Motor neuron (in vitro differentiated cells): ENCODE results near the gene PWP1. TPM values are rescaled to one million over a fixed set of nuclear protein-coding genes. Genes with fewer than 3 reads are reported as not detected.

Experiments used
- ATAC-seq, 8 experiments: fragments of 200-7000 bp; cut with Tn5 transposase; replicated peaks in 6 of 8; 2 replicates each; pipeline ENCODE4 v1.8.0; 2021; ENCODE audit warnings: mild to moderate bottlenecking in 8 of 8, moderate library complexity in 8 of 8
- H3K27ac ChIP-seq, 2 donors: fragments of 250-450 bp; sonication (Bioruptor Pico); 2 replicates each; pipeline ENCODE4 v1.9.0; 2021; ENCODE audit warnings: antibody characterized with exemption in 2 of 2, mild to moderate bottlenecking in 2 of 2, moderate library complexity in 1 of 2
- H3K4me1 ChIP-seq, 2 donors: fragments of 250-450 bp; sonication (Bioruptor Pico); replicated peaks in 1 of 2; 2 replicates each; pipeline ENCODE4 v1.6.1; 2021; ENCODE audit warnings: antibody characterized with exemption in 2 of 2, mild to moderate bottlenecking in 2 of 2, moderate library complexity in 1 of 2
- H3K4me3 ChIP-seq, 5 donors: fragments of 250-450 bp; sonication (Bioruptor Pico); 2 replicates each; pipeline ENCODE4 v1.9.0; 2021; ENCODE audit warnings: antibody characterized with exemption in 5 of 5, mild to moderate bottlenecking in 5 of 5, moderate library complexity in 4 of 5
- WGBS, 10 experiments: fragments of 450-650 bp; shearing (Covaris generic); methylation state at CpG; one replicate each; pipeline ENCODE4 v1.0.0; 2022; 5-methylcytosine and 5-hydroxymethylcytosine counted together
- in situ Hi-C, 9 experiments: fragments of 400-800 bp; cut with MboI; loops; one replicate each; pipeline ENCODE4 v1.15.0; 2021; ENCODE audit warnings: low sequenced_read_pairs in 9 of 9, low pct_unique_long_range_greater_than_20kb in 2 of 9; ENCODE audit not compliant: unreplicated experiment in 9 of 9
- total RNA-seq, 8 experiments: library from RNA; unstranded; fragments of 300-600 nt; gene quantifications; 2 replicates each; pipeline versions ENCODE4 v1.2.3 to v1.2.4, GENCODE V29; 2022

PWP1 gene
- 10 to 100 TPM; 27.5 to 46.4 (median 39.4) TPM for total RNA-seq

- in situ Hi-C loops, result loop anchor here in 7 of 9 experiments (25.0 kb wide), 1 partner anchor 202 kb away; no protein-coding TSS in a partner anchor
- peaks cover 8 to 9% of the 10 kb centered on the region in 2 donors for H3K4me1 ChIP-seq
- peak within 1 kb of the TSS; percentile 80 to 87 for H3K27ac ChIP-seq
- 0 to 1% (median 0%) methylated on average over 1 to 14 of the region's 51 CpGs for WGBS, 10 experiments
- peak within 1 kb of the TSS; percentile 57 to 74 (median 62) for H3K4me3 ChIP-seq
- peak; percentile 86 to 97 (median 95) for ATAC-seq
Observed at GRCh38 chr12:107685360-107686248, at the start of gene PWP1. Gene PWP1, plus strand, starts transcription at chr12:107685799. Its CDS starts 101 bp downstream, at chr12:107685900.

- in situ Hi-C loops, result no loop called here
Observed at GRCh38 chr12:107641154-107641553, 44.4 kb upstream of the PWP1 start.

GRCh38 chr12:107642240-107642639 is 43.4 kb upstream of the PWP1 start:
- ATAC-seq, result no peak
- H3K4me1 ChIP-seq, result peaks cover 3 to 13% of the 10 kb centered on the region in 2 donors
- in situ Hi-C loops, result no loop called here
- no peak overlapping the region for H3K4me3 ChIP-seq
- H3K27ac ChIP-seq, result no peak overlapping the region
- 50 to 100% (median 74%) methylated on average over 1 to 5 of the region's 5 CpGs; no CpG with 5 or more reads in 4 of the 10 experiments for WGBS, 10 experiments

More at GRCh38 chr12:107641154-107641553, 44.4 kb upstream of the PWP1 start:
- no peak for ATAC-seq
- H3K27ac ChIP-seq, result no peak overlapping the region
- H3K4me3 ChIP-seq, result no peak overlapping the region
- peaks cover 3 to 10% of the 10 kb centered on the region in 2 donors for H3K4me1 ChIP-seq

GRCh38 chr12:107645630-107646333 is 39.8 kb upstream of the PWP1 start:
- H3K4me1 ChIP-seq, result peaks cover 3 to 13% of the 10 kb centered on the region in 2 donors
- peak in 5 of 8 experiments; percentile 45 to 76 (median 52) for ATAC-seq
- H3K4me3 ChIP-seq, result no peak overlapping the region
- in situ Hi-C loops, result no loop called here
- WGBS, 10 experiments, result 12 to 85% (median 21%) methylated on average over 2 to 13 of the region's 27 CpGs; no CpG with 5 or more reads in 2 of the 10 experiments
- H3K27ac ChIP-seq, result no peak overlapping the region

- in situ Hi-C loops, result no loop called here
- 30 to 87% (median 80%) methylated on average over 2 to 6 of the region's 7 CpGs; no CpG with 5 or more reads in 5 of the 10 experiments for WGBS, 10 experiments
- H3K27ac ChIP-seq, result no peak overlapping the region
- H3K4me1 ChIP-seq, result peaks cover 3 to 13% of the 10 kb centered on the region in 2 donors
- no peak for ATAC-seq
- no peak overlapping the region for H3K4me3 ChIP-seq
Observed at GRCh38 chr12:107646436-107646835, 39.2 kb upstream of the PWP1 start.

GRCh38 chr12:107649661-107650061 is 35.9 kb upstream of the PWP1 start:
- H3K4me1 ChIP-seq, result peaks cover 3 to 13% of the 10 kb centered on the region in 2 donors
- no peak overlapping the region for H3K4me3 ChIP-seq
- WGBS, 10 experiments, result 0 to 62% methylated on average over 2 to 3 of the region's 4 CpGs; no CpG with 5 or more reads in 8 of the 10 experiments
- peak in 1 of 8 experiments; percentile 26 for ATAC-seq
- in situ Hi-C loops, result no loop called here
- no peak overlapping the region for H3K27ac ChIP-seq

GRCh38 chr12:107650977-107651376 is 34.6 kb upstream of the PWP1 start:
- Histone ChIP-seq H3K4me3 (no peak overlapping the region), H3K4me1 (peaks cover 2 to 5% of the 10 kb centered on the region in 2 donors), H3K27ac (no peak overlapping the region)
- WGBS, 10 experiments, result 10 to 100% (median 60%) methylated on average over 1 to 5 of the region's 10 CpGs; no CpG with 5 or more reads in 5 of the 10 experiments
- peak in 1 of 8 experiments; percentile 19 for ATAC-seq
- in situ Hi-C loops, result no loop called here

- H3K4me3 ChIP-seq, result no peak overlapping the region
- no peaks in the 10 kb centered on the region for H3K4me1 ChIP-seq
- WGBS, 10 experiments, result 29 to 100% (median 83%) methylated on average over 1 to 10 of the region's 11 CpGs; no CpG with 5 or more reads in 2 of the 10 experiments
- in situ Hi-C loops, result no loop called here
- peak in 2 of 8 experiments; percentile 35 to 57 for ATAC-seq
- H3K27ac ChIP-seq, result no peak overlapping the region
Observed at GRCh38 chr12:107651571-107652449, 33.8 kb upstream of the PWP1 start.

- no peak for ATAC-seq
- Histone ChIP-seq H3K4me3 (no peak overlapping the region), H3K4me1 (no peaks in the 10 kb centered on the region), H3K27ac (no peak overlapping the region)
- 36 to 100% (median 83%) methylated on average over 1 to 2 of the region's 2 CpGs; no CpG with 5 or more reads in 1 of the 10 experiments for WGBS, 10 experiments
- in situ Hi-C loops, result no loop called here
Observed at GRCh38 chr12:107653519-107653918, 32.1 kb upstream of the PWP1 start.

- no peak for ATAC-seq
- no peaks in the 10 kb centered on the region for H3K4me1 ChIP-seq
- no peak overlapping the region for H3K27ac ChIP-seq
- WGBS, 10 experiments, result 17 to 85% (median 67%) methylated on average over 2 to 4 of the region's 4 CpGs; no CpG with 5 or more reads in 3 of the 10 experiments
- in situ Hi-C loops, result no loop called here
- no peak overlapping the region for H3K4me3 ChIP-seq
Observed at GRCh38 chr12:107654873-107655272, 30.7 kb upstream of the PWP1 start.

GRCh38 chr12:107655281-107656065 is 30.1 kb upstream of the PWP1 start:
- Histone ChIP-seq H3K4me3 (no peak overlapping the region), H3K27ac (no peak overlapping the region), H3K4me1 (no peaks in the 10 kb centered on the region)
- in situ Hi-C loops, result no loop called here
- 0 to 100% (median 60%) methylated on average over 1 to 8 of the region's 9 CpGs for WGBS, 10 experiments
- no peak for ATAC-seq

- no peak overlapping the region for H3K27ac ChIP-seq
- H3K4me1 ChIP-seq, result peaks cover 0 to 4% of the 10 kb centered on the region in 2 donors
- no peak overlapping the region for H3K4me3 ChIP-seq
- no peak for ATAC-seq
- in situ Hi-C loops, result no loop called here
Observed at GRCh38 chr12:107656302-107656701, 29.3 kb upstream of the PWP1 start.
